Stimulated activated CD4-positive, alpha-beta T cell treated with anti-CD3 and anti-CD28 coated beads, Interleukin-4, amount 100 ng/mL, for 48 hours (primary cell): Measurements from ENCODE around the gene FILIP1L.

Source experiments
- DNase-seq, 2 donors: peaks; one replicate each; pipeline ENCODE4 v3.0.0-alpha.2; 2020; ENCODE audit warnings: low read depth in 2 of 2

FILIP1L gene

GRCh38 chr3:99951701-99952100, 162.6 kb downstream of the FILIP1L start:
- DNase-seq: no peak

- DNase-seq: no peak
Observed at GRCh38 chr3:99950921-99951320, 163.4 kb downstream of the FILIP1L start.

- no peak for DNase-seq
Observed at GRCh38 chr3:99949956-99950670, 164.2 kb downstream of the FILIP1L start.

GRCh38 chr3:99948467-99949089, 165.7 kb downstream of the FILIP1L start:
- no peak for DNase-seq

- no peak for DNase-seq
Observed at GRCh38 chr3:99947356-99947755, 166.9 kb downstream of the FILIP1L start.

GRCh38 chr3:99945328-99945995, 168.8 kb downstream of the FILIP1L start:
- DNase-seq: no peak

GRCh38 chr3:99943931-99944761, 170.2 kb downstream of the FILIP1L start:
- no peak for DNase-seq

GRCh38 chr3:99941211-99941610, 173.1 kb downstream of the FILIP1L start:
- no peak for DNase-seq

GRCh38 chr3:99940350-99940749, 174.0 kb downstream of the FILIP1L start:
- DNase-seq: no peak

- DNase-seq: no peak
Observed at GRCh38 chr3:99939876-99940275, 174.4 kb downstream of the FILIP1L start.

- DNase-seq: no peak
Observed at GRCh38 chr3:99938270-99938911, 175.9 kb downstream of the FILIP1L start.

GRCh38 chr3:99934975-99935797, 179.1 kb downstream of the FILIP1L start:
- no peak for DNase-seq

GRCh38 chr3:99933971-99934750, 180.1 kb downstream of the FILIP1L start:
- no peak for DNase-seq

GRCh38 chr3:99931059-99931458, 183.2 kb downstream of the FILIP1L start:
- no peak for DNase-seq

- no peak for DNase-seq
Observed at GRCh38 chr3:99929745-99930139, 184.6 kb downstream of the FILIP1L start.

- no peak for DNase-seq
Observed at GRCh38 chr3:99928771-99929744, 185.2 kb downstream of the FILIP1L start.

GRCh38 chr3:99927671-99928457, 186.4 kb downstream of the FILIP1L start:
- no peak for DNase-seq
